ENCODE measurements around the gene CYFIP1.

GRCh38 chr15:22963641-22964040, 16.5 kb downstream of the CYFIP1 start:
- TF ChIP-seq CTCF (IDR thresholded peaks at IDR 0.05) (no peak), POLR2A (IDR thresholded peaks at IDR 0.05) (no peak)

Measured in heart left ventricle (tissue), 13 donors.